H1 (cell line): ENCODE results near the gene ZAP70. TPM values are rescaled to one million over a fixed set of nuclear protein-coding genes. Genes with fewer than 3 reads are reported as not detected.

Experiments
- CTCF ChIA-PET: fragments of 300-600 bp; sonication (Branson Sonifier 250); formaldehyde crosslinking; loops from one replicate; lab custom pipeline; 2021; ENCODE audit not compliant: partially characterized antibody; lab: Charles Lee
- POLR2A ChIA-PET: fragments of 300-600 bp; sonication (Branson Sonifier 250); formaldehyde crosslinking; loops from one replicate; lab custom pipeline; 2021; ENCODE audit warnings: inconsistent platforms; ENCODE audit not compliant: partially characterized antibody; lab: Charles Lee
- DNase-seq, 2 experiments: peaks; one replicate each; pipeline versions ENCODE4 v3.0.0 to v3.0.0-alpha.2; 2010 to 2022; ENCODE audit warnings: low spot score in 2 of 2, low read depth in 1 of 2, mixed read lengths in 1 of 2
- FAIRE-seq: peaks from 2 replicates; lab custom pipeline; 2011; peaks lifted over from hg19 to GRCh38; lab: Jason Lieb, UNC
- H2AFZ ChIP-seq: 2 replicates; pipeline ENCODE4 v1.8.1; 2012; ENCODE audit warnings: low read length, inconsistent platforms
- H2AK5ac ChIP-seq: 2 replicates; pipeline ENCODE4 v1.6.1; 2013; ENCODE audit warnings: low read depth, low read length
- H2BK120ac ChIP-seq: replicated peaks from 2 replicates; pipeline ENCODE3; 2013; ENCODE audit warnings: low read depth, low read length, inconsistent platforms
- H2BK12ac ChIP-seq: 2 replicates; pipeline ENCODE4 v1.6.1; 2013; ENCODE audit warnings: low read depth, low read length
- H2BK15ac ChIP-seq: 2 replicates; pipeline ENCODE4 v1.6.1; 2013; ENCODE audit warnings: low read length
- H2BK20ac ChIP-seq: 2 replicates; pipeline ENCODE4 v1.6.1; 2013; ENCODE audit warnings: low read length
- H2BK5ac ChIP-seq: 2 replicates; pipeline ENCODE4 v1.6.1; 2013; ENCODE audit warnings: low read depth, low read length
- H3K14ac ChIP-seq: 2 replicates; pipeline ENCODE4 v1.6.1; 2013; ENCODE audit warnings: inconsistent platforms; ENCODE audit not compliant: insufficient read length
- H3K18ac ChIP-seq: 2 replicates; pipeline ENCODE4 v1.6.1; 2013; ENCODE audit warnings: low read length; ENCODE audit errors: extremely low read depth
- H3K23ac ChIP-seq: 2 replicates; pipeline ENCODE4 v1.6.1; 2013; ENCODE audit warnings: inconsistent platforms; ENCODE audit not compliant: insufficient read length
- H3K23me2 ChIP-seq: 2 replicates; pipeline ENCODE4 v1.6.1; 2013; ENCODE audit warnings: low read depth, low read length
- H3K27ac ChIP-seq: 2 replicates; pipeline ENCODE4 v1.6.1; 2011; ENCODE audit warnings: low read depth, low read length, inconsistent platforms
- H3K27me3 ChIP-seq, 4 experiments: replicated peaks in 1 of 4; 1 replicate in 1 of 4; 2 replicates in 3 of 4; pipeline versions ENCODE4 v1.6.1 to v1.8.1; 2011 to 2013; ENCODE audit warnings: low read length in 3 of 4, mild to moderate bottlenecking in 3 of 4, inconsistent platforms in 2 of 4, mixed read lengths in 2 of 4, moderate library complexity in 1 of 4; ENCODE audit not compliant: control insufficient read depth in 3 of 4, insufficient read depth in 3 of 4; ENCODE audit errors: extremely low read depth in 1 of 4
- H3K36me3 ChIP-seq, 4 experiments: 2 replicates each; pipeline versions ENCODE4 v1.6.1 to v1.8.1; 2011 to 2013; ENCODE audit warnings: mild to moderate bottlenecking in 4 of 4, low read length in 3 of 4, moderate library complexity in 2 of 4, control low read depth in 1 of 4, inconsistent platforms in 1 of 4; ENCODE audit not compliant: insufficient read depth in 4 of 4, control insufficient read depth in 2 of 4
- H3K4ac ChIP-seq: replicated peaks from 2 replicates; pipeline ENCODE3; 2013; ENCODE audit warnings: low read length, low read depth, mixed read lengths, inconsistent platforms; ENCODE audit not compliant: insufficient read length
- H3K4me1 ChIP-seq, 4 experiments: replicated peaks in 1 of 4; 1 replicate in 1 of 4; 2 replicates in 3 of 4; pipeline versions ENCODE4 v1.6.1 to v1.8.1; 2011 to 2013; ENCODE audit warnings: low read length in 3 of 4, inconsistent platforms in 2 of 4, mixed read lengths in 1 of 4; ENCODE audit not compliant: insufficient read depth in 4 of 4, control insufficient read depth in 3 of 4
- H3K4me2 ChIP-seq, 2 experiments: 2 replicates each; pipeline versions ENCODE4 v1.6.1 to v1.8.1; 2011 to 2013; ENCODE audit warnings: low read depth in 2 of 2, low read length in 2 of 2, control low read depth in 1 of 2, inconsistent platforms in 1 of 2, mild to moderate bottlenecking in 1 of 2; ENCODE audit not compliant: insufficient read depth in 1 of 2
- H3K4me3 ChIP-seq, 4 experiments: fragments of 200-600, 300-600 bp in 1 of 4; sonication (generic), shearing (Covaris generic), sonication (Bioruptor Twin) in 1 of 4; 2 replicates each; pipeline versions ENCODE4 v1.5.1 to v1.8.1; 2011 to 2016; ENCODE audit warnings: low read length in 4 of 4, low read depth in 3 of 4, control low read depth in 2 of 4, inconsistent platforms in 2 of 4, mild to moderate bottlenecking in 2 of 4, mixed read lengths in 1 of 4, moderate library complexity in 1 of 4; ENCODE audit not compliant: insufficient read depth in 2 of 4; ENCODE audit errors: extremely low read depth in 1 of 4
- H3K56ac ChIP-seq: replicated peaks from 2 replicates; pipeline ENCODE3; 2013; ENCODE audit warnings: low read depth, mild to moderate bottlenecking, mixed read lengths, low read length, inconsistent platforms; ENCODE audit not compliant: insufficient read length
- H3K79me1 ChIP-seq: 2 replicates; pipeline ENCODE4 v1.6.1; 2013; ENCODE audit warnings: low read depth, low read length, control low read depth
- H3K79me2 ChIP-seq, 2 experiments: 2 replicates each; pipeline versions ENCODE4 v1.6.1 to v1.8.1; 2012 to 2013; ENCODE audit warnings: low read length in 2 of 2, mild to moderate bottlenecking in 2 of 2, inconsistent platforms in 1 of 2; ENCODE audit not compliant: insufficient read depth in 2 of 2, control insufficient read depth in 1 of 2
- H3K9ac ChIP-seq, 4 experiments: replicated peaks in 1 of 4; 1 replicate in 1 of 4; 2 replicates in 3 of 4; pipeline versions ENCODE4 v1.6.1 to v1.8.1; 2011 to 2013; ENCODE audit warnings: low read depth in 3 of 4, low read length in 3 of 4, control low read depth in 2 of 4, mild to moderate bottlenecking in 2 of 4, moderate library complexity in 2 of 4, inconsistent platforms in 1 of 4; ENCODE audit errors: extremely low read depth in 1 of 4
- H3K9me3 ChIP-seq, 2 experiments: 2 replicates each; pipeline versions ENCODE4 v1.6.1 to v1.8.1; 2012 to 2013; ENCODE audit warnings: mild to moderate bottlenecking in 2 of 2, moderate library complexity in 2 of 2, control low read depth in 1 of 2, inconsistent platforms in 1 of 2, low read depth in 1 of 2, low read length in 1 of 2, mixed read lengths in 1 of 2; ENCODE audit not compliant: insufficient read depth in 2 of 2
- H4K20me1 ChIP-seq, 2 experiments: replicated peaks in 1 of 2; 2 replicates each; pipeline versions ENCODE3 to v1.8.1; 2011 to 2013; ENCODE audit warnings: inconsistent platforms in 2 of 2, low read length in 2 of 2, mild to moderate bottlenecking in 1 of 2; ENCODE audit not compliant: insufficient read depth in 2 of 2, control insufficient read depth in 1 of 2
- H4K5ac ChIP-seq: 2 replicates; pipeline ENCODE4 v1.6.1; 2013; ENCODE audit warnings: low read length, low read depth, mixed read lengths, inconsistent platforms; ENCODE audit not compliant: insufficient read length
- H4K8ac ChIP-seq: 2 replicates; pipeline ENCODE4 v1.8.0; 2013; ENCODE audit warnings: mild to moderate bottlenecking, moderate library complexity, low read length, inconsistent platforms; ENCODE audit not compliant: insufficient read depth; ENCODE audit errors: extremely low read depth
- H4K91ac ChIP-seq: replicated peaks from 2 replicates; pipeline ENCODE3; 2013; ENCODE audit warnings: low read length, mixed read lengths, inconsistent platforms; ENCODE audit not compliant: insufficient read length
- EGR1 ChIP-seq: IDR thresholded peaks from 2 replicates; pipeline ENCODE4 v1.6.1; 2011; ENCODE audit warnings: low read depth, low read length, borderline replicate concordance
- GABPA ChIP-seq: IDR thresholded peaks from 2 replicates; pipeline ENCODE4 v1.6.1; 2011; ENCODE audit warnings: mild to moderate bottlenecking, low read length, moderate library complexity, borderline replicate concordance; ENCODE audit not compliant: insufficient read depth
- KDM5A ChIP-seq: fragments of 200-600 bp; IDR thresholded peaks from 2 replicates; pipeline ENCODE4 v1.7.1; 2012; ENCODE audit warnings: mild to moderate bottlenecking, low read length, inconsistent platforms, mixed read lengths
- NRF1 ChIP-seq: IDR thresholded peaks from 2 replicates; pipeline ENCODE4 v1.6.1; 2011; ENCODE audit warnings: mild to moderate bottlenecking, low read depth, low read length, improper control_type of control experiment
- PHF8 ChIP-seq: fragments of 200-600 bp; sonication (generic); conservative IDR thresholded peaks from 2 replicates; pipeline ENCODE4 v1.7.1; 2012; ENCODE audit warnings: low read depth, mild to moderate bottlenecking, inconsistent platforms, low read length, moderate library complexity
- SP2 ChIP-seq: IDR thresholded peaks from 2 replicates; pipeline ENCODE4 v1.6.1; 2012; ENCODE audit warnings: mild to moderate bottlenecking, low read length, inconsistent platforms
- WGBS, 2 experiments: shearing (Covaris generic) in 1 of 2; methylation state at CpG; one replicate each; pipeline versions ENCODE4 v1.1.6 to v1.1.7; 2013 to 2015; ENCODE audit warnings: low lambda C conversion rate in 2 of 2, mixed read lengths in 2 of 2, inconsistent platforms in 1 of 2, low coverage in 1 of 2, missing lambda C conversion rate in 1 of 2; ENCODE audit not compliant: insufficient replicate concordance in 2 of 2, insufficient coverage in 1 of 2, insufficient read length in 1 of 2; ENCODE audit errors: extremely low coverage in 1 of 2, missing lambda C conversion rate in 1 of 2; 5-methylcytosine and 5-hydroxymethylcytosine counted together
- polyA plus RNA-seq, 7 experiments: library from polyadenylated mRNA; depleted of rRNA in 3 of 7; stranded (reverse) in 5 of 7; unstranded in 2 of 7; fragments of >200 nt in 5 of 7; fragments of 200-250 nt in 2 of 7; gene quantifications; 1 replicate in 5 of 7; 2 replicates in 1 of 7; 4 replicates in 1 of 7; pipeline versions ENCODE4 v1.2.1 to v1.2.3, GENCODE V29; 2011 to 2013; ENCODE audit warnings: missing spikeins in 2 of 7, mixed read lengths in 2 of 7
- total RNA-seq: library from RNA; stranded (reverse); fragmentation: NEBNext Ultra II Directional; extraction: Animal tissue kit (Norgen Biotek cat#: 25700); gene quantifications from 2 replicates; pipeline ENCODE4 v1.2.1, GENCODE V29; 2021

The ZAP70 gene
- total and polyA plus RNA-seq, 2 of the 8 experiments (the other 6 are each of a cell fraction or from before 2014, with no cell fraction given) = 0.15 TPM; not detected in 1

GRCh38 chr2:97765933-97766332 lies 52.6 kb downstream of the ZAP70 start:
- Histone ChIP-seq H2AK5ac (no peak overlapping the region), H3K23me2 (no peaks in the 10 kb centered on the region), H3K27me3 (no peaks in the 10 kb centered on the region), H4K5ac (no peak overlapping the region), H2AFZ (no peak overlapping the region), H2BK15ac (no peak overlapping the region), H4K91ac (no peak overlapping the region), H3K23ac (no peak overlapping the region), H2BK20ac (no peak overlapping the region), H3K56ac (no peak overlapping the region), H3K79me1 (no peaks in the 10 kb centered on the region; the same call in 1 of the 2 replicates), H3K9me3 (no peaks in the 10 kb centered on the region), H3K4me3 (no peak overlapping the region), H3K27ac (no peak overlapping the region), H4K20me1 (peaks cover 0 to 2% of the 10 kb centered on the region in 2 experiments), H3K4ac (no peak overlapping the region), H3K9ac (no peak overlapping the region), H2BK5ac (no peak overlapping the region), H3K4me2 (no peak overlapping the region), H3K4me1 (peaks cover 0 to 11% (median 0%) of the 10 kb centered on the region in 4 experiments; a peak in 3 of 7 replicates), H4K8ac (no peak overlapping the region), H3K14ac (no peak overlapping the region), H3K79me2 (no peaks in the 10 kb centered on the region), H2BK120ac (no peak overlapping the region), H2BK12ac (no peak overlapping the region), H3K18ac (no peak overlapping the region), H3K36me3 (peaks cover 0 to 14% (median 1%) of the 10 kb centered on the region in 4 experiments; a peak in 4 of 8 replicates)
- no peak for FAIRE-seq
- no peak for TF ChIP-seq PHF8
- TF ChIP-seq GABPA = no peak
- TF ChIP-seq EGR1 = no peak
- no peak for TF ChIP-seq KDM5A
- TF ChIP-seq NRF1 = no peak
- no peak for TF ChIP-seq SP2
- DNase-seq = no peak
- CTCF ChIA-PET = interaction anchor here (0.8 to 5.9 kb wide), 4 partner anchors 10 to 306 kb away, joined by 3 to 60 read pairs (median 4); no protein-coding TSS in a partner anchor
- whole genome bisulfite sequencing, 2 experiments = 82% methylated on average over 4 of the region's 4 CpGs; no CpG with 5 or more reads in 1 of the 2 experiments
- POLR2A ChIA-PET = no interaction called here
